Activated B cell treated with CpG ODN at 0.5 μM for 24 hours (primary cell): ENCODE data around the gene SSBP2. TPM values are rescaled to one million over a fixed set of nuclear protein-coding genes. Genes with fewer than 3 reads are reported as not detected.

Experiments used
- ATAC-seq: fragments of 200-7000 bp; cut with Tn5 transposase; one replicate; pipeline ENCODE4 v1.10.0; 2021; ENCODE audit warnings: low read depth, mild to moderate bottlenecking, moderate library complexity
- CTCF ChIA-PET: fragments of 350-600 bp; sonication (Branson Sonifier 250); formaldehyde crosslinking; loops from one replicate; lab custom pipeline; 2021; ENCODE audit warnings: antibody characterized with exemption; lab: Charles Lee
- POLR2A ChIA-PET: fragments of 350-600 bp; sonication (Branson Sonifier 250); formaldehyde crosslinking; loops from one replicate; lab custom pipeline; 2021; ENCODE audit warnings: antibody characterized with exemption; lab: Charles Lee
- DNase-seq: peaks from one replicate; pipeline ENCODE4 v3.0.0; 2022
- H3K27ac Mint-ChIP-seq: one replicate; pipeline ENCODE4 v1.8.0; 2020; ENCODE audit warnings: mixed read lengths
- H3K27me3 Mint-ChIP-seq: one replicate; pipeline ENCODE4 v1.8.0; 2021; ENCODE audit warnings: mixed read lengths
- H3K36me3 Mint-ChIP-seq: one replicate; pipeline ENCODE4 v1.8.0; 2021; ENCODE audit warnings: low read depth, mixed read lengths
- H3K4me1 Mint-ChIP-seq: one replicate; pipeline ENCODE4 v1.8.0; 2021; ENCODE audit warnings: mixed read lengths
- H3K4me3 Mint-ChIP-seq: one replicate; pipeline ENCODE4 v1.8.0; 2020; ENCODE audit warnings: mild to moderate bottlenecking, mixed read lengths
- H3K9me3 Mint-ChIP-seq: one replicate; pipeline ENCODE4 v1.8.0; 2020; ENCODE audit warnings: mixed read lengths
- CTCF ChIP-seq: fragments of 200-600 bp; IDR thresholded peaks from one replicate; pipeline ENCODE4 v1.8.0; 2022; ENCODE audit warnings: antibody characterized with exemption, mild to moderate bottlenecking
- intact Hi-C: fragments of 100-400 bp; cut with micrococcal nuclease; formaldehyde crosslinking; loops from one replicate; pipeline ENCODE4 v1.15.1; 2024
- total RNA-seq: library from RNA; stranded (reverse); gene quantifications from 2 replicates; pipeline ENCODE4 v1.2.3, GENCODE V29; 2022

SSBP2 gene
- total RNA-seq, 1 donor from 2014 or later = 26.2 TPM

GRCh38 chr5:81788329-81788728 is 37.4 kb upstream of the SSBP2 start:
- ATAC-seq (no peak), DNase-seq (no peak)
- Mint-ChIP-seq H3K27me3 (no peaks in the 10 kb centered on the region), H3K27ac (no peak overlapping the region), H3K36me3 (no peaks in the 10 kb centered on the region), H3K9me3 (no peaks in the 10 kb centered on the region), H3K4me1 (peaks cover 3% of the 10 kb centered on the region), H3K4me3 (no peak overlapping the region)
- intact Hi-C loops = loop anchor here (5.0 kb wide), 1 partner anchor 44 kb away; no protein-coding TSS in a partner anchor
- TF ChIP-seq CTCF = no peak
- ChIA-PET CTCF (no interaction called here), POLR2A (interaction anchor here (0.7 kb wide), 1 partner anchor 29 kb away, joined by 3 read pairs; no protein-coding TSS in a partner anchor)

- Mint-ChIP-seq H3K36me3 (no peaks in the 10 kb centered on the region), H3K4me1 (peaks cover 4% of the 10 kb centered on the region), H3K4me3 (no peak overlapping the region), H3K27me3 (no peaks in the 10 kb centered on the region), H3K27ac (no peak overlapping the region), H3K9me3 (no peaks in the 10 kb centered on the region)
- POLR2A ChIA-PET = no interaction called here
- intact Hi-C loops = loop anchor here (5.0 kb wide), 1 partner anchor 45 kb away; no protein-coding TSS in a partner anchor
- ATAC-seq (no peak), DNase-seq (no peak)
- TF ChIP-seq CTCF = no peak
- CTCF ChIA-PET = no interaction called here
Measured at GRCh38 chr5:81787474-81788242, 36.8 kb upstream of the SSBP2 start.

GRCh38 chr5:81786991-81787390 is 36.1 kb upstream of the SSBP2 start:
- Mint-ChIP-seq H3K4me1 (peaks cover 4% of the 10 kb centered on the region), H3K27me3 (no peaks in the 10 kb centered on the region), H3K4me3 (no peak overlapping the region), H3K36me3 (no peaks in the 10 kb centered on the region), H3K9me3 (no peaks in the 10 kb centered on the region), H3K27ac (no peak overlapping the region)
- ChIA-PET CTCF (no interaction called here), POLR2A (no interaction called here)
- DNase-seq (no peak), ATAC-seq (no peak)
- TF ChIP-seq CTCF = no peak
- intact Hi-C loops = loop anchor here (5.0 kb wide), 1 partner anchor 45 kb away; no protein-coding TSS in a partner anchor

GRCh38 chr5:81786496-81786895 is 35.6 kb upstream of the SSBP2 start:
- no peak for DNase-seq
- H3K4me1 Mint-ChIP-seq = peaks cover 4% of the 10 kb centered on the region
- ChIA-PET CTCF (no interaction called here), POLR2A (no interaction called here)
- no peak overlapping the region for H3K27ac Mint-ChIP-seq
- no peaks in the 10 kb centered on the region for H3K27me3 Mint-ChIP-seq
- no peaks in the 10 kb centered on the region for H3K36me3 Mint-ChIP-seq
- no peak for ATAC-seq
- H3K4me3 Mint-ChIP-seq = no peak overlapping the region
- H3K9me3 Mint-ChIP-seq = no peaks in the 10 kb centered on the region
- intact Hi-C loops = loop anchor here (5.0 kb wide), 1 partner anchor 46 kb away; no protein-coding TSS in a partner anchor
- TF ChIP-seq CTCF = no peak

GRCh38 chr5:81785322-81785721 is 34.4 kb upstream of the SSBP2 start:
- Mint-ChIP-seq H3K27ac (no peak overlapping the region), H3K9me3 (no peaks in the 10 kb centered on the region), H3K4me1 (peaks cover 4% of the 10 kb centered on the region), H3K36me3 (no peaks in the 10 kb centered on the region), H3K4me3 (no peak overlapping the region), H3K27me3 (no peaks in the 10 kb centered on the region)
- TF ChIP-seq CTCF = no peak
- intact Hi-C loops = loop anchor here (5.0 kb wide), 1 partner anchor 47 kb away; no protein-coding TSS in a partner anchor
- ChIA-PET CTCF (no interaction called here), POLR2A (no interaction called here)
- ATAC-seq (no peak), DNase-seq (no peak)
